HCT116 (cell line): ENCODE results near the gene ADARB1. TPM values are rescaled to one million over a fixed set of nuclear protein-coding genes. Genes with fewer than 3 reads are reported as not detected.

ENCODE experiments used
- ATAC-seq: fragments of 200-7000 bp; cut with Tn5 transposase; 2 replicates; pipeline ENCODE4 v1.9.1; 2020; ENCODE audit warnings: mild to moderate bottlenecking, moderate library complexity
- BruUV-seq: library from RNA; stranded (reverse); fragments of 400-500 nt; replicated peaks from 2 replicates; lab custom pipeline; 2021; lab: Mats Ljungman, UMichigan
- CTCF ChIA-PET: fragments of 300-600 bp; sonication (Branson Sonifier 250); formaldehyde crosslinking; loops from one replicate; lab custom pipeline; 2021; ENCODE audit warnings: antibody characterized with exemption; lab: Charles Lee
- POLR2A ChIA-PET: fragments of 300-600, 350-600 bp; sonication (Branson Sonifier 250); formaldehyde crosslinking; loops from one replicate; lab custom pipeline; 2021; ENCODE audit warnings: antibody characterized with exemption; lab: Charles Lee
- RAD21 ChIA-PET, 2 experiments: fragments of 300-600 bp; sonication (Branson Sonifier 250); formaldehyde crosslinking; loops; one replicate each; lab custom pipeline; 2023; ENCODE audit warnings: low total read pairs in 2 of 2; ENCODE audit not compliant: uncharacterized antibody in 2 of 2, unreplicated experiment in 2 of 2, low non-redundant PET in 1 of 2; lab: Charles Lee
- DNase-seq: peaks from one replicate; pipeline ENCODE4 v3.0.0-alpha.2; 2010; ENCODE audit warnings: low read depth, low spot score
- H2AFZ ChIP-seq: fragments of 200-600 bp; shearing (Covaris generic), sonication (generic); 2 replicates; pipeline ENCODE4 v1.6.1; 2017; ENCODE audit warnings: low read depth, mixed run types, mixed read lengths, antibody characterized with exemption, low read length; ENCODE audit not compliant: poor library complexity, severe bottlenecking
- H3K27ac ChIP-seq: 2 replicates; pipeline ENCODE4 v1.5.1; 2012; ENCODE audit warnings: low read depth, low read length
- H3K27me3 ChIP-seq: fragments of 200-600 bp; sonication (generic); 2 replicates; pipeline ENCODE4 v1.6.1; 2016; ENCODE audit warnings: mixed run types, low read length, mixed read lengths; ENCODE audit not compliant: insufficient read depth
- H3K36me3 ChIP-seq, 2 experiments: fragments of 200-500 bp in 1 of 2; fragments of 200-600 bp in 1 of 2; sonication (Bioruptor generic) in 1 of 2; sonication (generic) in 1 of 2; 2 replicates each; pipeline versions ENCODE4 v1.5.1 to v1.6.1; 2014 to 2016; ENCODE audit warnings: low read length in 2 of 2, inconsistent platforms in 1 of 2, mixed read lengths in 1 of 2, mixed run types in 1 of 2; ENCODE audit not compliant: insufficient read depth in 2 of 2, control insufficient read depth in 1 of 2
- H3K4me1 ChIP-seq, 2 experiments: fragments of 200-600 bp in 1 of 2; sonication (generic) in 1 of 2; 2 replicates each; pipeline versions ENCODE4 v1.5.1 to v1.6.1; 2012 to 2017; ENCODE audit warnings: low read length in 2 of 2, inconsistent platforms in 1 of 2, mild to moderate bottlenecking in 1 of 2, mixed read lengths in 1 of 2, mixed run types in 1 of 2, moderate library complexity in 1 of 2; ENCODE audit not compliant: insufficient read depth in 2 of 2, control insufficient read depth in 1 of 2
- H3K4me2 ChIP-seq: fragments of 200-600 bp; sonication (generic); 2 replicates; pipeline ENCODE4 v1.6.1; 2017; ENCODE audit warnings: mixed run types, low read length, mixed read lengths
- H3K4me3 ChIP-seq, 2 experiments: fragments of 200-600 bp in 1 of 2; sonication (generic) in 1 of 2; replicated peaks in 1 of 2; 2 replicates each; pipeline ENCODE4 v1.5.1; 2011 to 2016; ENCODE audit warnings: low read length in 2 of 2, control low read depth in 1 of 2, low read depth in 1 of 2, mild to moderate bottlenecking in 1 of 2, mixed read lengths in 1 of 2, mixed run types in 1 of 2
- H3K79me2 ChIP-seq: fragments of 200-600 bp; sonication (generic); 2 replicates; pipeline ENCODE4 v1.6.1; 2017; ENCODE audit warnings: mild to moderate bottlenecking, mixed run types, low read length, moderate library complexity, mixed read lengths; ENCODE audit not compliant: insufficient read depth
- H3K9ac ChIP-seq: fragments of 200-600 bp; sonication (generic); 2 replicates; pipeline ENCODE4 v1.6.1; 2016; ENCODE audit warnings: low read length, mixed read lengths
- H3K9me2 ChIP-seq: fragments of 200-600 bp; sonication (generic), shearing (Covaris generic); 2 replicates; pipeline ENCODE4 v1.6.1; 2017; ENCODE audit warnings: mixed run types, mild to moderate bottlenecking, moderate library complexity; ENCODE audit not compliant: insufficient read depth
- H3K9me3 ChIP-seq, 2 experiments: fragments of 200-500 bp in 1 of 2; fragments of 200-600 bp in 1 of 2; sonication (Bioruptor generic) in 1 of 2; sonication (generic) in 1 of 2; 2 replicates each; pipeline ENCODE4 v1.6.1; 2014 to 2017; ENCODE audit warnings: low read length in 2 of 2, mixed read lengths in 2 of 2, inconsistent platforms in 1 of 2, low read depth in 1 of 2, mild to moderate bottlenecking in 1 of 2, mixed run types in 1 of 2, moderate library complexity in 1 of 2; ENCODE audit not compliant: control insufficient read depth in 1 of 2, insufficient read depth in 1 of 2
- H4K20me1 ChIP-seq: fragments of 200-600 bp; sonication (generic), shearing (Covaris generic); 2 replicates; pipeline ENCODE4 v1.6.1; 2017; ENCODE audit warnings: mixed run types, mild to moderate bottlenecking, moderate library complexity; ENCODE audit not compliant: insufficient read depth
- CBX3 ChIP-seq: IDR thresholded peaks from 2 replicates; pipeline ENCODE4 v1.6.1; 2012; ENCODE audit warnings: low read depth
- CEBPB ChIP-seq: IDR thresholded peaks from 2 replicates; pipeline ENCODE4 v1.6.1; 2012; ENCODE audit warnings: low read depth
- CTCF ChIP-seq, 3 experiments: fragments of 200-600 bp in 1 of 3; sonication (generic) in 1 of 3; IDR thresholded peaks in 2 of 3; conservative IDR thresholded peaks in 1 of 3; 2 replicates each; pipeline ENCODE4 v1.5.1; 2012 to 2017; ENCODE audit warnings: low read depth in 2 of 3, low read length in 2 of 3, antibody characterized with exemption in 1 of 3, borderline replicate concordance in 1 of 3, control low read depth in 1 of 3, mild to moderate bottlenecking in 1 of 3, mixed read lengths in 1 of 3, mixed run types in 1 of 3, moderate library complexity in 1 of 3; ENCODE audit not compliant: insufficient read depth in 1 of 3
- EGR1 ChIP-seq: IDR thresholded peaks from 2 replicates; pipeline ENCODE4 v1.6.1; 2012; ENCODE audit warnings: low read depth
- ELF1 ChIP-seq: IDR thresholded peaks from 2 replicates; pipeline ENCODE4 v1.6.1; 2012; ENCODE audit warnings: low read depth, borderline replicate concordance
- EZH2 ChIP-seq: fragments of 200-600 bp; sonication (generic); IDR thresholded peaks from 2 replicates; pipeline ENCODE4 v1.6.1; 2017; ENCODE audit warnings: antibody characterized with exemption, mixed run types
- EZH2phosphoT487 ChIP-seq: fragments of 200-600 bp; IDR thresholded peaks from 2 replicates; pipeline ENCODE4 v1.6.1; 2018; ENCODE audit warnings: antibody characterized with exemption, borderline replicate concordance
- POLR2A ChIP-seq: IDR thresholded peaks from 2 replicates; pipeline ENCODE4 v1.7.0; 2011; ENCODE audit warnings: borderline replicate concordance; ENCODE audit not compliant: insufficient read depth, insufficient read length; ENCODE audit errors: extremely low read depth
- POLR2AphosphoS5 ChIP-seq: IDR thresholded peaks from 2 replicates; pipeline ENCODE4 v1.6.1; 2011; ENCODE audit warnings: mild to moderate bottlenecking, low read depth, low read length, moderate library complexity
- RAD21 ChIP-seq: IDR thresholded peaks from 2 replicates; pipeline ENCODE4 v1.6.1; 2012; ENCODE audit warnings: low read depth, mild to moderate bottlenecking
- REST ChIP-seq: IDR thresholded peaks from 2 replicates; pipeline ENCODE4 v1.6.1; 2012; ENCODE audit warnings: low read depth
- SIN3A ChIP-seq: IDR thresholded peaks from 2 replicates; pipeline ENCODE4 v1.6.1; 2012; ENCODE audit warnings: low read depth
- SP1 ChIP-seq: IDR thresholded peaks from 2 replicates; pipeline ENCODE4 v1.6.1; 2012; ENCODE audit warnings: low read depth
- SRF ChIP-seq: IDR thresholded peaks from 2 replicates; pipeline ENCODE4 v1.6.1; 2012; ENCODE audit warnings: low read depth
- TCF7L2 ChIP-seq: IDR thresholded peaks from 2 replicates; pipeline ENCODE4 v1.7.0; 2011; ENCODE audit warnings: borderline replicate concordance, inconsistent platforms; ENCODE audit not compliant: insufficient read depth, insufficient read length; ENCODE audit errors: extremely low read depth
- YY1 ChIP-seq: IDR thresholded peaks from 2 replicates; pipeline ENCODE4 v1.6.1; 2011; ENCODE audit warnings: low read length, low read depth, moderate library complexity, mild to moderate bottlenecking; ENCODE audit not compliant: insufficient replicate concordance; ENCODE audit errors: extremely low read depth
- ZFX ChIP-seq: fragments of 450-650 bp; IDR thresholded peaks from 2 replicates; pipeline ENCODE4 v1.6.1; 2017
- ZNF274 ChIP-seq: fragments of 200-500 bp; sonication (Bioruptor generic); IDR thresholded peaks from 2 replicates; pipeline ENCODE4 v1.6.1; 2014; ENCODE audit warnings: mild to moderate bottlenecking, low read depth, low read length, inconsistent platforms
- intact Hi-C: fragments of 100-400 bp; cut with micrococcal nuclease; formaldehyde crosslinking; loops from 2 replicates; pipeline ENCODE4 v1.10.0; 2022
- total RNA-seq: library from RNA; stranded (reverse); gene quantifications from one replicate; pipeline ENCODE4 v1.2.1, GENCODE V29; 2021; ENCODE audit not compliant: unreplicated experiment
- TF ChIP-seq, protein P1 (sequence below): IDR thresholded peaks from 2 replicates; pipeline ENCODE4 v1.6.1; 2011; ENCODE audit warnings: mild to moderate bottlenecking, low read length, moderate library complexity; ENCODE audit not compliant: insufficient replicate concordance; ENCODE audit errors: extremely low read depth
- TF ChIP-seq, protein P2 (sequence below): IDR thresholded peaks from 2 replicates; pipeline ENCODE4 v1.6.1; 2012

The ADARB1 gene
- total RNA-seq, 1 experiment from 2014 or later, result 13.5 TPM

- no TSS peak for BruUV-seq
- POLR2A ChIA-PET, result no interaction called here
These were observed 2.3 kb upstream of the ADARB1 start for GRCh38 chr21:45071874-45072737.

More at GRCh38 chr21:45071874-45072737, 2.3 kb upstream of the ADARB1 start:
- H3K4me3 ChIP-seq, result no peak overlapping the region
- peaks cover 7 to 14% of the 10 kb centered on the region in 2 experiments for H3K4me1 ChIP-seq
- ChIA-PET CTCF (no interaction called here), RAD21 (no interaction called here)
- no peak overlapping the region for H3K27ac ChIP-seq
- H3K9me3 ChIP-seq, result no peaks in the 10 kb centered on the region
- H3K9ac ChIP-seq, result no peak overlapping the region
- ATAC-seq (no peak), DNase-seq (no peak)
- intact Hi-C loops, result no loop called here
- TF ChIP-seq, protein P1, sequence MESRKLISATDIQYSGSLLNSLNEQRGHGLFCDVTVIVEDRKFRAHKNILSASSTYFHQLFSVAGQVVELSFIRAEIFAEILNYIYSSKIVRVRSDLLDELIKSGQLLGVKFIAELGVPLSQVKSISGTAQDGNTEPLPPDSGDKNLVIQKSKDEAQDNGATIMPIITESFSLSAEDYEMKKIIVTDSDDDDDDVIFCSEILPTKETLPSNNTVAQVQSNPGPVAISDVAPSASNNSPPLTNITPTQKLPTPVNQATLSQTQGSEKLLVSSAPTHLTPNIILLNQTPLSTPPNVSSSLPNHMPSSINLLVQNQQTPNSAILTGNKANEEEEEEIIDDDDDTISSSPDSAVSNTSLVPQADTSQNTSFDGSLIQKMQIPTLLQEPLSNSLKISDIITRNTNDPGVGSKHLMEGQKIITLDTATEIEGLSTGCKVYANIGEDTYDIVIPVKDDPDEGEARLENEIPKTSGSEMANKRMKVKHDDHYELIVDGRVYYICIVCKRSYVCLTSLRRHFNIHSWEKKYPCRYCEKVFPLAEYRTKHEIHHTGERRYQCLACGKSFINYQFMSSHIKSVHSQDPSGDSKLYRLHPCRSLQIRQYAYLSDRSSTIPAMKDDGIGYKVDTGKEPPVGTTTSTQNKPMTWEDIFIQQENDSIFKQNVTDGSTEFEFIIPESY, result no peak
- TF ChIP-seq EZH2 (no peak), EZH2phosphoT487 (no peak), CEBPB (no peak), EGR1 (no peak), CBX3 (no peak), POLR2A (no peak), CTCF (IDR thresholded peaks at IDR 0.05 in 2 of 3, conservative IDR thresholded peaks at IDR 0.05 in 1 of 3; ENCODE audit: borderline replicate concordance in 1 of 3, insufficient read depth in 1 of 3, low read depth in 2 of 3, low read length in 2 of 3) (no peak), POLR2AphosphoS5 (no peak), SIN3A (no peak), REST (no peak), ZNF274 (no peak), ELF1 (no peak), RAD21 (no peak), YY1 (no peak), SRF (no peak), TCF7L2 (no peak), ZFX (no peak), SP1 (no peak)
- TF ChIP-seq, protein P2, sequence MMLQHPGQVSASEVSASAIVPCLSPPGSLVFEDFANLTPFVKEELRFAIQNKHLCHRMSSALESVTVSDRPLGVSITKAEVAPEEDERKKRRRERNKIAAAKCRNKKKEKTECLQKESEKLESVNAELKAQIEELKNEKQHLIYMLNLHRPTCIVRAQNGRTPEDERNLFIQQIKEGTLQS, result no peak
- H3K36me3 ChIP-seq, result no peaks in the 10 kb centered on the region
- no peaks in the 10 kb centered on the region for H3K9me2 ChIP-seq
- peaks cover 13% of the 10 kb centered on the region; the same call in 1 of the 2 replicates for H3K79me2 ChIP-seq
- H4K20me1 ChIP-seq, result no peaks in the 10 kb centered on the region
- H2AFZ ChIP-seq, result no peak overlapping the region
- no peaks in the 10 kb centered on the region for H3K27me3 ChIP-seq
- no peak overlapping the region for H3K4me2 ChIP-seq
